ENCODE measurements around the gene ODAPH. TPM values are rescaled to one million over a fixed set of nuclear protein-coding genes. Genes with fewer than 3 reads are reported as not detected.
A peak's percentile ranks its signal among the peaks of the same experiment; 100 is the strongest.

Gene ODAPH
- polyA plus RNA-seq, 3 donors = not detected

DNA sequence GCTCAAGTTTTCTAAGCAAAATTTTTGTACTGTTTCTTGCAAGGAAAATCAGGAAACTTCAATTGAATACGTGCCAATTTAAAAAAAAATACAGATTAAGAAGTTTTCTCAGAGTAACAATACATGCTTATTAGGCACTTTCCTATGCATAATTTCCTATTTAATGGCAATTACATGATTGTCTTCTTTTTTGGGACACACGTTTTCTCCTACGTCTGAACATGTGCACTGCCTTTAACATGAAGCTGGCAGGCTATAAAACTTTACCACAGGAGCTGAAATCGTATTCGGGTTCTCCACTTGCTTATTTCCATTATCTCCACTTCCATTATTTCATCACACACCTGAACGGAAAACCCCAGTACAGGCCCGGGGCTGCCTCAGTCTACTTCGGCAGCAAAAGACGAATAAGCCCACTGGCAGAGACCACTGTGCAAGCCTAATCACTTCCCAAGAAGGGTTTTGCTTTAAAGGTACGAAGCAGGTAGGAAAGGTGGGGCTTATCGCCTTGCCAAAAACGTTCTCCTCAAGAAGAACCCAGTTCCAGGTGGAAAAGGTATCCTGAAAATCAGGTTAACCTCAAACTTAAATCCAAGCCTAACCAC, 42.2 kb upstream of the ODAPH start:
- intact Hi-C loops (cut with micrococcal nuclease) = loop anchor here (10.0 kb wide), 1 partner anchor 211 kb away; the partner anchor contains the start of gene USO1 (in 2 of the 2)
- H3K9ac ChIP-seq (ENCODE audit: insufficient read depth, low read length, poor library complexity, severe bottlenecking) = peak overlapping the region; percentile 88
- H4K20me1 ChIP-seq (ENCODE audit: insufficient read depth, low read length) = no peaks in the 10 kb centered on the region
- Mint-ChIP-seq H3K4me3 (peak overlapping the region in 1 of 2 donors; percentile 98), H3K4me1 (peaks cover 25% of the 10 kb centered on the region), H3K27ac (peak overlapping the region in 6 of 7 donors; percentile 98 to 99 (median 98)), H3K9me3 (peaks cover 2 to 4% (median 3%) of the 10 kb centered on the region in 7 donors), H3K27me3 (ENCODE audit: low read depth in 3 of 3) (peaks cover 0 to 2% (median 0%) of the 10 kb centered on the region in 3 donors), H3K36me3 (peaks cover 28 to 31% of the 10 kb centered on the region in 2 donors)
- WGBS (ENCODE audit: insufficient coverage) = 0% methylated on average over 8 of the region's 12 CpGs
- peak overlapping the region; percentile 96 to 97 for H3K27ac ChIP-seq (ENCODE audit: low read depth in 1 of 2, low read length in 2 of 2)
- peaks cover 12 to 27% of the 10 kb centered on the region in 2 donors for H3K36me3 ChIP-seq (replicated peaks in 1 of 2; ENCODE audit: control insufficient read depth in 1 of 2, insufficient read depth in 2 of 2, low read length in 2 of 2)
- H3K9me3 ChIP-seq (replicated peaks in 1 of 2; ENCODE audit: control insufficient read depth in 1 of 2, insufficient read depth in 1 of 2, low read length in 2 of 2) = no peaks in the 10 kb centered on the region
- TF ChIP-seq, protein P1, sequence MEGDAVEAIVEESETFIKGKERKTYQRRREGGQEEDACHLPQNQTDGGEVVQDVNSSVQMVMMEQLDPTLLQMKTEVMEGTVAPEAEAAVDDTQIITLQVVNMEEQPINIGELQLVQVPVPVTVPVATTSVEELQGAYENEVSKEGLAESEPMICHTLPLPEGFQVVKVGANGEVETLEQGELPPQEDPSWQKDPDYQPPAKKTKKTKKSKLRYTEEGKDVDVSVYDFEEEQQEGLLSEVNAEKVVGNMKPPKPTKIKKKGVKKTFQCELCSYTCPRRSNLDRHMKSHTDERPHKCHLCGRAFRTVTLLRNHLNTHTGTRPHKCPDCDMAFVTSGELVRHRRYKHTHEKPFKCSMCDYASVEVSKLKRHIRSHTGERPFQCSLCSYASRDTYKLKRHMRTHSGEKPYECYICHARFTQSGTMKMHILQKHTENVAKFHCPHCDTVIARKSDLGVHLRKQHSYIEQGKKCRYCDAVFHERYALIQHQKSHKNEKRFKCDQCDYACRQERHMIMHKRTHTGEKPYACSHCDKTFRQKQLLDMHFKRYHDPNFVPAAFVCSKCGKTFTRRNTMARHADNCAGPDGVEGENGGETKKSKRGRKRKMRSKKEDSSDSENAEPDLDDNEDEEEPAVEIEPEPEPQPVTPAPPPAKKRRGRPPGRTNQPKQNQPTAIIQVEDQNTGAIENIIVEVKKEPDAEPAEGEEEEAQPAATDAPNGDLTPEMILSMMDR (IDR thresholded peaks at IDR 0.05) = no peak
- no peaks in the 10 kb centered on the region for H3K27me3 ChIP-seq (ENCODE audit: control insufficient read depth in 2 of 2, insufficient read depth in 2 of 2, low read length in 2 of 2)
- H3K4me1 ChIP-seq (ENCODE audit: control insufficient read depth in 1 of 2, insufficient read depth in 2 of 2, low read length in 2 of 2) = peaks cover 48 to 50% of the 10 kb centered on the region in 2 donors
- H2AFZ ChIP-seq (ENCODE audit: insufficient read depth, low read depth, low read length, poor library complexity, severe bottlenecking) = peak overlapping the region; percentile 84
- peaks cover 63% of the 10 kb centered on the region for H3K79me2 ChIP-seq (ENCODE audit: insufficient read depth, low read length)
- peak overlapping the region; percentile 94 for H3K4me2 ChIP-seq (replicated peaks; ENCODE audit: extremely low read depth, low read length, poor library complexity, severe bottlenecking)
- peak overlapping the region; percentile 61 to 89 (median 84) for H3K4me3 ChIP-seq (replicated peaks in 1 of 3; ENCODE audit: low read depth in 2 of 3, low read length in 3 of 3)
- peak in 2 of 3 donors; percentile 11 to 39 for DNase-seq

DNA sequence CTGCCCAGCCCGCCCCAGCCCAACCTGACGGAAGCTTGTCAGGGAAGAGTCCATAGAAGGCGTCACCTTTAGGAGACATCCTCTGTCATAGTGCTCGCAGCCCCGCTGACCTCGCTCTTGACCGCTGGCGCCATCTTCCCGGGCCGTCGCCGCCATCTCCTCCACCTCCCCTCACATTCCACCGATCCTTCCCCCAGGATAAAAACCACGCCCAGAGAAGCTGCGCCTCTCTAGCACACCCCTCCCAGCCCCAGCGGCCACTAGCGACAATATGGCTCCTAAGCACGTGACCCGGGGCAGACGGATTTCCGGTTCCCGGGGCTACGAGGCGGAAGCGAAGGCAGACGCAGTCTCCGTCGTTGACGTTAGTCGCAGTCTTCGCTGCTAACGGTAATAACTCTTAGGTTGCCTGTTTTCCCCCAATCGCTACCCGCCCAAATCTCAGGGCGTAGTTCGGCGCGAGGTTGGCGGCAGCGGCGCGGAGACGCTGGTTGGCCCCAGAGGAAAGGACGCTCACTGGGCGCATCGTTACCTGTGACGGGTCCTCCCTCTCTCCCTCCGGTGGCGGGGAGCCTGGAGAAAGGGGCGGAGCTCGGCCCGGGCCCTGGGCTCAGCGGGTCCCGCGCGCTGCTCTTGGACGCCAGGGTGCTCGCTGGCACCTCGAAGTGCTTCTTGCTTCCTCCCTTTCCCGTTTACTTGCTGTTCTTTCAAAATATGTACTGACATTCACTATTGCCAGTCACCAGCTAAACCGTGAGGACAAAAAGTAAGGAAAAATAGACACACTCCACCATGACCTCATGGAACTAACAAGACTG, 41.5 kb upstream of the ODAPH start, which contains the start of the genes RCHY1 and THAP6:
Gene RCHY1, minus strand, starts transcription at position 273 of the 818 bp plus-strand sequence. Its CDS starts 117 bp downstream, at position 156.
Gene THAP6, plus strand, starts transcription at position 343 of the 818 bp plus-strand sequence. CDS start 980 bp downstream, outside the sequence.
- Histone ChIP-seq H3K4me3 (replicated peaks in 1 of 3; ENCODE audit: low read depth in 2 of 3, low read length in 3 of 3) (peak within 1 kb of the TSS; percentile 61 to 89 (median 84)), H3K27ac (ENCODE audit: low read depth in 1 of 2, low read length in 2 of 2) (peak within 1 kb of the TSS; percentile 96 to 97), H3K4me1 (ENCODE audit: control insufficient read depth in 1 of 2, insufficient read depth in 2 of 2, low read length in 2 of 2) (peaks cover 48 to 50% of the 10 kb centered on the region in 2 donors), H3K79me2 (ENCODE audit: insufficient read depth, low read length) (peaks cover 56% of the 10 kb centered on the region), H4K20me1 (ENCODE audit: insufficient read depth, low read length) (no peaks in the 10 kb centered on the region), H3K4me2 (replicated peaks; ENCODE audit: extremely low read depth, low read length, poor library complexity, severe bottlenecking) (peak within 1 kb of the TSS; percentile 94), H3K9me3 (replicated peaks in 1 of 2; ENCODE audit: control insufficient read depth in 1 of 2, insufficient read depth in 1 of 2, low read length in 2 of 2) (no peaks in the 10 kb centered on the region), H3K27me3 (ENCODE audit: control insufficient read depth in 2 of 2, insufficient read depth in 2 of 2, low read length in 2 of 2) (no peaks in the 10 kb centered on the region), H2AFZ (ENCODE audit: insufficient read depth, low read depth, low read length, poor library complexity, severe bottlenecking) (peak within 1 kb of the TSS; percentile 84), H3K9ac (ENCODE audit: insufficient read depth, low read length, poor library complexity, severe bottlenecking) (peak within 1 kb of the TSS; percentile 88), H3K36me3 (replicated peaks in 1 of 2; ENCODE audit: control insufficient read depth in 1 of 2, insufficient read depth in 2 of 2, low read length in 2 of 2) (peaks cover 17 to 28% of the 10 kb centered on the region in 2 donors)
- peaks cover 24% of the 10 kb centered on the region for H3K4me1 Mint-ChIP-seq
- H3K36me3 Mint-ChIP-seq = peaks cover 32 to 34% of the 10 kb centered on the region in 2 donors
- peak; percentile 89 to 94 (median 90) for DNase-seq
- intact Hi-C loops (cut with micrococcal nuclease) = loop anchor here (10.0 kb wide), 1 partner anchor 210 kb away; the partner anchor contains the start of gene USO1 (in 2 of the 2)
- H3K27ac Mint-ChIP-seq = peak within 1 kb of the TSS in 6 of 7 donors; percentile 98 to 99 (median 98)
- TF ChIP-seq, protein P1 (IDR thresholded peaks at IDR 0.05) = no peak
- H3K9me3 Mint-ChIP-seq = peaks cover 2 to 4% (median 3%) of the 10 kb centered on the region in 7 donors
- H3K27me3 Mint-ChIP-seq (ENCODE audit: low read depth in 3 of 3) = peaks cover 0 to 2% (median 0%) of the 10 kb centered on the region in 3 donors
- H3K4me3 Mint-ChIP-seq = peak within 1 kb of the TSS in 1 of 2 donors; percentile 98
- under 1% methylated on average over 52 of the region's 61 CpGs for WGBS (ENCODE audit: insufficient coverage)

Data from CD14-positive monocyte (primary cell).